Measurements from ENCODE around the gene PTGER2.

PTGER2 gene

DNA sequence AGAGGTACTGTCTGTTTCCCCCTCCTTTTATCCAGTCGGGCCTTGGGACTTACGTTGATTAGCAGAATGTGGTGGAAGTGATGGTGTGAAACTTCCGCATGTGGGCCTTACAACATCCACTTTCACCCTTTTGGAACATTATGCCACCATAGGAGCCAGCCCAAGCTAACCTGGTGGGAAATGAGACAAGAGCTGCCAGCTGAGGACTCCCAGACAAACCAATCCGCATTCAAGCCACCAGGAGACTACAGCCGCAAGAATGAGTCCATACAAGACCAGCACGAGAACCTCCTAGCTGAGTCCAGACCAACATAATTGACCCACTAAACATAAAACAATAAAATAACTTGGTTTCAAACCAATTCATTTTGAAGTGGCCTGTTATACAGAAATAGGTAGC is 9.1 kb upstream of the PTGER2 start:
- no peak for DNase-seq (ENCODE audit: low read depth)

DNA sequence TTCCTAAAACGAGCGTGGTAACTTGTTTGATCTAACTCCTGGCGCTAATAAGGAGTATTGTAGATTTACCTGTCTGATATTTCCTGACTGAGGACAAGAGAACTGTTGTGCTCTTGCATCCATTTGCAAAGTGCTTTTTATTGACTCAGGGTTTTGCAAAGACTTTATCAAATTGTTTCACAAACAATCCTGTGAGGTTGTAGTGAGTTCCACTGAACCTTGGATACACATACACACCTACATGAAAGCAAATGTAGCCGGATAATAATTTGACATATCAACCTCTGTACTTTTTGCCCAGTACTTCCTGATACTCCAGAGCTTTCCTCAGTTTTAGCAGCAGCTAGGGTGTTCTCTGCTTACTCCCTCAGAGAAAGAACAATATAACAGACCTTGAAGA is 6.7 kb upstream of the PTGER2 start:
- no peak for DNase-seq (ENCODE audit: low read depth)

DNA sequence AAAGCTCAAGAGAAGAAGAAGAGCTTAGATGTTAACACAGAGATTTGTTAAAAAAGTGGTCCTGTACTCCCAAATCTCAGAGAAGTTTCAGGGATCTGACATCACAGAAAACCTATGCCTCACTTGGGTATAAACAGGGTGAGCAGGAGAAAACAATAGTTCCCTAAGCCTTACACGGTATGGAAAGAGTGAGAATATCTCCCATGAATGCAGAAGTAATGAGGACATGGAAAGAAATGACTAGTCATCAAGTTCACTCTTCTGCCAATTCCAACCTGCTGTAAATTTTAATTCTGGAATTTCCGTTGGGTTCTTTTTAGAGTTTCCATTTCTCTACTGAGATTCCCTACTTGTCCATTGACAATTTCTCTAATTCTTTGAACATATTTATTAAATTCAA is 6.2 kb upstream of the PTGER2 start:
- no peak for DNase-seq (ENCODE audit: low read depth)

DNA sequence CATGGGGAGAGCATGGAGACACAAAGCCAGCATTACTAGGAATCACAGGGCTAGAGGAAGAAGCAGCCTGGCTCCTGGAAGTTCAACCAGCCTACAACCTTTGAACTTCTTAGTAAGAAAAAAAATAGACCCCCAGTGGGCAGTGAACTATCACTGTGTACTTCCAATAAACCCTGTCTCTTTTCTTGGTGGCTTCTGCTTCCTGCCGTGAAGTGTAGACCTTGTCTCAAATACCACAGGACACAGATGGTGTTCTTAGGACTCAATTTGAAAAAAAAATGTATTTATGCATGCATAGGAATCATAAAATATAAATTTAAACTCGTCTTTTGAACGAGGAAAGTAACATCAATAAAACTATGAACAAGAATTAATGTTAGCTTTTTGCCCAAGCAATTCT is 3.6 kb upstream of the PTGER2 start:
- DNase-seq (ENCODE audit: low read depth) = no peak

DNA sequence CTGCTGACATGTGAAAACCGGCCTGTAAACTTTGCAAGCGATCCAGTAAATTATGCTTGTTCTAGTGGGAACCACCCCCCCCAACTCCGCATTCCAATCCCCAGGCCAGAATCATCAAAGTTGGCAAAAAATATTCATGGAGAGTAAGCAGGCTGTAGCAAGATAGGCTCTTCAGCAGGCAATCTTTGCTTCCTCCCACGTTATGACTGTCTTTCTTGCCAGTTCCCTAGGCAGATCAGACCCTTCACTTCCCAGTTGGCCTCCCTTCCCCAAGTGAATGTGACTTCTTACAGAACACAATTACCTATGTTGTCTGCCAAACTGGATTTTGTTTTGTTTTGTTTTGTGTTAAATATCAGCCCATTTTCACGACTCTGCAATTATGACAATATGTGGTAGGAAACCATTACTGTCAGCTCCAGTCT is 1.2 kb upstream of the PTGER2 start:
- DNase-seq (ENCODE audit: low read depth) = no peak

DNA sequence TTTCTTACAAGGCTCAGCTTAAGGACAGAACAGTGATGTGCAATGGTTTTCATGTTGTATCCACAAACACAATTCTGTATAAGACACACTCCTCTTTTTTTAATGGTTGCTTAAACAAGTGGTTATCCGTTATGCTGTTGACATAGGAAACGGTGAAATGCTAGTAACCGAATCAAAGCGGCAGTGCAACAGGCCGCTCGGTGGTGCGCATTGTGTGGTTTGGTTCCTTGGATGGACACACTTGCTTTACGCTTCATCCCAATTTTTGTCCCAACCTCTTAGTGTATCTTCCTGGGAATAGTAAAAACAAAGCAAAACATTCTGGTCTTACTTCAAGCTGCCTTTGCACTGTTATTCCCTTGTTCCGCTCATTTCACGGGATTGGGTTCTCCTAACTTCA is 650 bp upstream of the PTGER2 start:
- DNase-seq (ENCODE audit: low read depth) = no peak

DNA sequence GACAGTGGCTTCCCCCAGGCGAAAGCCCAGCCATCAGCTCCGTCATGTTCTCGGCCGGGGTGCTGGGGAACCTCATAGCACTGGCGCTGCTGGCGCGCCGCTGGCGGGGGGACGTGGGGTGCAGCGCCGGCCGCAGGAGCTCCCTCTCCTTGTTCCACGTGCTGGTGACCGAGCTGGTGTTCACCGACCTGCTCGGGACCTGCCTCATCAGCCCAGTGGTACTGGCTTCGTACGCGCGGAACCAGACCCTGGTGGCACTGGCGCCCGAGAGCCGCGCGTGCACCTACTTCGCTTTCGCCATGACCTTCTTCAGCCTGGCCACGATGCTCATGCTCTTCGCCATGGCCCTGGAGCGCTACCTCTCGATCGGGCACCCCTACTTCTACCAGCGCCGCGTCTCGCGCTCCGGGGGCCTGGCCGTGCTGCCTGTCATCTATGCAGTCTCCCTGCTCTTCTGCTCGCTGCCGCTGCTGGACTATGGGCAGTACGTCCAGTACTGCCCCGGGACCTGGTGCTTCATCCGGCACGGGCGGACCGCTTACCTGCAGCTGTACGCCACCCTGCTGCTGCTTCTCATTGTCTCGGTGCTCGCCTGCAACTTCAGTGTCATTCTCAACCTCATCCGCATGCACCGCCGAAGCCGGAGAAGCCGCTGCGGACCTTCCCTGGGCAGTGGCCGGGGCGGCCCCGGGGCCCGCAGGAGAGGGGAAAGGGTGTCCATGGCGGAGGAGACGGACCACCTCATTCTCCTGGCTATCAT is 663 bp downstream of the PTGER2 start:
- DNase-seq (ENCODE audit: low read depth) = peak; percentile 25

DNA sequence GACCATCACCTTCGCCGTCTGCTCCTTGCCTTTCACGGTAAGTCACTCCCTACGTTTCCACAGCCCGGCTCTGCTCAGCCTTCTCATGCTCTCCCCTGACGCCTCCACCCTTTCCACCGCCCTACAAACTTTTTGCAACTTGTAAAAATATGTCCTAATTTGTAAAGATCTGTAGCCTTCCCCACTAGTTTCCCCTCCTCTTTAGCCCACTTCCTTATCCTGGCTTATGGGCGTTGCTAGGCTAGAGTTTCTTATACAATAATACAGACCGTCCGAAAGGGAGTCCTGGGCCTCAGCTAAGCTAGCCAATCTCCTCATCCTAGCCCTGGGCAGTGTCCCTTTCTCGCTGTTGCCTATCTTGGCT is 1.2 kb downstream of the PTGER2 start:
- no peak for DNase-seq (ENCODE audit: low read depth)

DNA sequence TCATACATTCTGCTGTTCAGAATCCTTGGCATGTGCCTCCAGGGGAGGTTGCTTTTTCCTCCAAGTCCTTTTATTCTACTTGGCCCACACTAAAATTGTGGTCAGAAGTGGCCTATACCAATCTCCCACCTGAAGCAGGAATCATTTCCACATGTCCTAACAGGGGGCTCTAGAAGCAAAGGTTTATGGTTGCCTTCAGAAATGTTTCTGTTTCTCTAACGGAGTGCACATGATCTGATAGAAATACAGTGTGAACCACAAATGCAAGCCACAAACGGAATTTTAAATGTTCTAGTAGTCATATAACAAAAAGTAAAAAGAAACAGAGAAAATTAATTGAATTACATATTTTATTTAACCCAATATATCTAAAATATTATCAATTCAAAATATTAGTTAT is 4.0 kb downstream of the PTGER2 start:
- DNase-seq (ENCODE audit: low read depth) = no peak

DNA sequence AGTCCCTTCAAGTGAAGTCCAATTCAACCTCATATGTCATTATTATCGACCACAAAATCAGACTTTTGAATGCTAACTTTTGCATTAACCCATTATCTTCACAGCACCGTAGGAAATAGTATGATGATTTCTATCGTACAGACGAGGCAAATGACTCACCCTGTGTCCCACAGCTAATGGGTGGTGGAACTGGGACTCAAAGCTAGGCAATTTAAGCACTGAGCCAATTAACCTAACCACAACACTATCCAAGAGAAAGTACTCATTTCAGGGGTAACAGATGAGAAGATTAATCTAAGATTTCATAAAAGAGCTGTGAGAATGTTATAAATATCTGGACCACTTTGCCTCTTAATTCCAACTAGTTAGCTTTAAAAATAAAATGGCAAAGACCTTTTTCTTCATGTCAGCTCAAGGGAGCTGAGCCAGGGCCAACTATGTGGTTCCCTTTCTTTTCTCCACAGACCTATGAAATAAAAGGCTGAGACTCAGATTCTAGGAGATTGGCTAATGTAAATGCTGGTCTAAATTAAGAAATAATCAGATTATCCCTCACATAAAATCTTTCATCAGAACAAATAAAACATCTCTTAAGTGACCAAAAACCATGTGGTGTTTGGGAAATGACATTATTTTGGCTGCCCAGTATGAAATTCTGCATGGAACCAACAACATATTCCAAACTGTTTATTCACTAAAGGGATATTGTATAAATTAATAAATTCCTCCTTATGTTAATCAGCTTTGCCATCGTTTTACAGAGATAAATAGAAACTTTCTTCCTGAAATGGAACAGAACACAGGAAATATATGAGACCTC is 4.9 kb downstream of the PTGER2 start:
- no peak for DNase-seq (ENCODE audit: low read depth)

DNA sequence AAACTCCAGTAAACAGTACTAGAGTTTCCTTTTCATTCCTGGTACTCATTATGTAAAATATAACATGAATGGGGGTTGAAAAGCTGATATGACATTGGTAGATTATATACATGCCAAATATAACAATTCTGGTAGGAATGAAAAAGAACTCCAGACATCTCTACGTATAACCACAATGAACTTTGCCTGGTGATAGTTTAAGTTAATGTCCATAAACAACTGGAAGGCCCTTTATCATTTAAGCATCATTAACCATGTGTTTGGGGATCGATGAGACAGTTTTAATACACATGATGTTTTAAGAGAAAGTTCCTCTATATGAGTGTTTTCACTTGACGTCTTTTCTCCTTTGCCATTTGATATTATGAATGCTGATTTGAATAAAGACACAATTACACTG is 5.8 kb downstream of the PTGER2 start:
- no peak for DNase-seq (ENCODE audit: low read depth)

DNA sequence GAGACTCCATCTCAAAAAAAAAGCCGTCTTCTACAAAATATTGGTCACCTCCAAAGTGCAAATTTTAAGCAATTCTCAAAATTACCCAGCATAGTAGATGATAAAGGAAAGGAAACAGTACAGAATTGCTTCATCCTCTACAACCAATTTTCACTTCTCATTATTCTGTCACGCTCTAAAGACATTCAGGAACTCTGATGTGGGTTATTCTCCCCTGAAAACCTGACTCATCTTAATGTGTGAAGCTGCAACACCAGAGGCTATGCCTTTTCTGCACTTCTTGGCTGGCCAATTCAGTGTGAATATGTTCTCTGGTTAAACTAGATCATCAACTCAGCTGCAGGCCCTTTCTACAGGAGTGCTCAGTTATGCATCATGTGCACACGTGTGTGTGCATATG is 11.0 kb downstream of the PTGER2 start:
- peak; percentile 38 for DNase-seq (ENCODE audit: low read depth)

DNA sequence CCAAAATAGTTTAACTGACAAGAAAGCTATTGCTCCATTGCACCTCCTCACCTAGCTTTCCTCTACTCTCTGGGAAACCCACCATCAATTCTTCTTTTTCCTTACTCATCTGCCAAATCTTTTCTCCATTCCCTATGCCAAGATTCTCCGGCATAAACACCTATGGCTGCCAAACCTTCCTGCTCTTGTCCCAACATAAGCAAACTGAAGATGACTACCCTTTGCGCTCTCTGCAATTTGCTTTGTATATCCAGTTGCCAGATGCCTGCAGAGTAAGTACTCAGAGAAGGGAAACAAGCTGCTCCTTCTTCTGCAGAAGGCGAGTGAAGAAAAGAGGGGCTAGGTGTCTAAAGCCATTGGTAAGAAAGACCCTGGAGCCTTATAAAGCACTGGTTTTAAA is 11.5 kb downstream of the PTGER2 start:
- no peak for DNase-seq (ENCODE audit: low read depth)

DNA sequence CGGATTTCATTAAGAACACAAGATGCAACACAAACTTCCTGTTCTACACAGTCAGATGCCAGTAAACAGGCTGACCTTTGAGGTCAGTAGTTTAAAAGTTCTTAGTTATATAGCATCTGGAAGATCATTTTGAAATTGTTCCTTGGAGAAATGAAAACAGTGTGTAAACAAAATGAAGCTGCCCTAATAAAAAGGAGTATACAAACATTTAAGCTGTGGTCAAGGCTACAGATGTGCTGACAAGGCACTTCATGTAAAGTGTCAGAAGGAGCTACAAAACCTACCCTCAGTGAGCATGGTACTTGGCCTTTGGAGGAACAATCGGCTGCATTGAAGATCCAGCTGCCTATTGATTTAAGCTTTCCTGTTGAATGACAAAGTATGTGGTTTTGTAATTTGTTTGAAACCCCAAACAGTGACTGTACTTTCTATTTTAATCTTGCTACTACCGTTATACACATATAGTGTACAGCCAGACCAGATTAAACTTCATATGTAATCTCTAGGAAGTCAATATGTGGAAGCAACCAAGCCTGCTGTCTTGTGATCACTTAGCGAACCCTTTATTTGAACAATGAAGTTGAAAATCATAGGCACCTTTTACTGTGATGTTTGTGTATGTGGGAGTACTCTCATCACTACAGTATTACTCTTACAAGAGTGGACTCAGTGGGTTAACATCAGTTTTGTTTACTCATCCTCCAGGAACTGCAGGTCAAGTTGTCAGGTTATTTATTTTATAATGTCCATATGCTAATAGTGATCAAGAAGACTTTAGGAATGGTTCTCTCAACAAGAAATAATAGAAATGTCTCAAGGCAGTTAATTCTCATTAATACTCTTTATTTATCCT is 13.5 kb downstream of the PTGER2 start:
- DNase-seq (ENCODE audit: low read depth) = no peak

DNA sequence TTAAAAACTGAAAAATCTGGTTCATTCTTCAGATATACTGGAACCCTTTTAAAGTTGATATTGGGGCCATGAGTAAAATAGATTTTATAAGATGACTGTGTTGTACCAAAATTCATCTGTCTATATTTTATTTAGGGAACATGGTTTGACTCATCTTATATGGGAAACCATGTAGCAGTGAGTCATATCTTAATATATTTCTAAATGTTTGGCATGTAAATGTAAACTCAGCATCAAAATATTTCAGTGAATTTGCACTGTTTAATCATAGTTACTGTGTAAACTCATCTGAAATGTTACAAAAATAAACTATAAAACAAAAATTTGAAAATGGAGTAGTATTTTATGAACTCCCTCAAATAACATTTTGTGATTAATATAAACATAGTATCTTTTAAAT is 14.2 kb downstream of the PTGER2 start:
- DNase-seq (ENCODE audit: low read depth) = no peak

DNA sequence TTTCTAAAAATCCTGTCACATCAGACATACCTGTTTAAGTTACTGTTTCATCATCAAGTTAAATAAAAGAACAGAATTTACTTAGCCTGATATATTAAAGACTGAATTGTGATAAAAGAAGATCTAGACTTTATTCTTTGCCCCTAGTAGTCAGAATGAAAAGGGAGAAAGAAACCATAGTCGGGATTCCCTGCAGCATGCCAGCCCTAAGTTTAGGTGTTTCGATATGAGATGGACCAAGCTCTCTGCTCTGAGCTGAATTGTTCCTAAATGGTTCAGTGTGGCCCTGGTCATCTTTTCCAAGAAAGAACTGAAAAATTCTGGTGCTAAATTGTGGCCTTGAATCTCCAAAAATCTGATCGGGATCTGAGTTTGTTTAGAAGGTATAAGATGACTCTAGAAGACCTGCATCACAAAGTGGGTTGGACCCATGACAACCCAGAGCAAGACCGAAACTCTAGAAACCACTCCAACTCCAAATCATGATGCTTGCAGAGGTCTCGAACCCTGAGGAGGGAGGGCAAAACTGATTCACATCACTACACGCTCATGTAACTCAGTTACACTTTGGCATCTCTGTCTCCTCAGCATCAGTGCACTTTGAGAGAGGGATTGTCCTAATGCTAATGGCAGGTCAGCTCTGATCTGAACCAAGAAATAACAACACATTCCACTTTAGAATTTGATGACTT is 15.7 kb downstream of the PTGER2 start:
- no peak for DNase-seq (ENCODE audit: low read depth)

DNA sequence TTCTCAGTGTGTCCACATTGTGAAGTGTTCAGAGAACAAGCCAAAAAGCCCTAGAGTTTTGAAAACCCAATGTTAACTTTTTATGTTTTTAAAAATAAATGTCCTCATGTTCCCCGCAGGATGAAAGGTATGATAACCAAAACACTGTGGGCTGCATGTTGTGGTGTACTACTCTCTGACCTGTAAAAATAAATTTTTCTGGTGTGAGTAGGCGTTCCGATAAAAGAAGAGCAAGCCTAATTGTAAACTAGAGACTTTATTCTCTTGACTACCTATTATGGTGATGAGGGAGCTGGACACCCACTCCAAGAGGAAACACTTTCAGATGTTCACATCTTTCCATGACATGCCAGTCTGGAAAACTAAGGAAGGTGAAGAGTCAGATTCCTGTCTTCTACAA is 18.2 kb downstream of the PTGER2 start:
- no peak for DNase-seq (ENCODE audit: low read depth)

DNA sequence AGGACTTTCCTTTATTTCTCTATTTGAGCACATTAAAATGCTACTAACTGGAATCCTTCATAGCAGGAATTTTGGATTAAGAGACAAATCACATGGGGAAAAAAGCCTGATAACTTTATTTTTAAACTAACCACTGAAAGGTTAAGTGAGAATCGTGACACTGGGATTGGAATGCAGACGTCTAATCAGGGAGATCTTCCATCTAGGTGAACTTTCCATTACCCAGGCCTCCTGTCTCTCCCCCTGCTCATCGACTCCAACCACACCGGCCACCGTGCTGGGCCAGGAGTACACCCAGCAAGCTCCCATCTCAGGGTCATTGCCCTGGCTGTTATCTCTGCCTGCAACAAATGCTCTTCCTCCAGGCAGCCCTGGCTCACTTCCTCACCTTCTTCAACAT is 19.0 kb downstream of the PTGER2 start:
- no peak for DNase-seq (ENCODE audit: low read depth)

DNA sequence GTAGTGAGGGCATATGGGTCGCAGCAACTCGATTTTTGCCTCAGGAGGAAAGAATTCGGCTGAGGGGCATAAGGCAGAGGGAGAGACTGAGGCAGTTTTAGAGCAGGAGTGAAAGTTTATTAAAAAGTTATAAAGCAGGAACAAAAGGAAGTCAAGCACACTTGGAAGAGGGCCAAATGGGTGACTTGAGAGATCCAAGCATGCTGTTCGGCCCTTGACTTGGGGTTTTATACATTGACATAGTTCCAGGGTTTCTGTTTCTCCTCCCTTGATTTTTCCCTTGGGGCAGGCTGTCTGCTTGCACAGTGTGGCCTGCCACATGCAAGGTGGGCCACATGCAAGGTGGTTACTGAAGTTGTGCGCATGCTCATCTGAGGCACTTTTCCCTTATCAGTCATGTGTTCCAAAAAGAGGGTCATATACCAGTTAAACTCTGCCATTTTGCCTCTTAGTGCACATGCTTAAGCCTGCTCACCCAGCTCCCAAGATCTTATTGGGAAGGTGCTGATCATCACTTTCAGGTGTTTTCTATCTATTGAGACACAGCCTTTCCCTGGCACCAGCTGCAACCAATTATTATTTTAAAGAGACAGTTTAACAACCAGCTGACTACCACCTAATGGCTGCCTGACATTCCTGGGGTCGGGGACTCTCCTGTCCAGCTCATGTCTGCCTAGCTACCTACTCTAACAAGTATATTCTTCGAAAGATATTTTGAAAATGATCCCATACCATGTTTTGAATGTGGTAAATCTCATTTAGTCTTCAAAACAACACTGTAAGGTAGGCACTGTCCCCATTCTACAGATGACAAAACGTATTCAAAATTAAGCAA is 19.9 kb downstream of the PTGER2 start:
- DNase-seq (ENCODE audit: low read depth) = no peak

DNA sequence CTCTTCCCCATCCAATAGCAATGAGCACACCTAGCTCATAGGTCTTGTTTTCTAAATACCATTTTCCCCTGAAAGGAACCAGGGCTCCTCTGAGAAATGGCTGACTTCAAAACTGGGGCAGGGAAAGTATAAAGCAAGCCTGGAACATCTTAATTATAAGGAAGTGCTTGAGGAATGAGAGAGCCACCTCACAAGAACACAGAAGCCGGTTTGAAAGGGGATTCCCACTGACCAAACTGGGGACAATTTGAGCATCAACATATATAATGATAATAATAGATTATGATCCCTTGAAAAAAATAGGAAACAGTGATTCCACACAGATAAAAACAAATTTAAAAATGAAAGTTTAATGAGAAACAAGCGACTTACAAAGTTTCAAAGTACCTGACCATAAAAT is 22.1 kb downstream of the PTGER2 start:
- DNase-seq (ENCODE audit: low read depth) = no peak

DNA sequence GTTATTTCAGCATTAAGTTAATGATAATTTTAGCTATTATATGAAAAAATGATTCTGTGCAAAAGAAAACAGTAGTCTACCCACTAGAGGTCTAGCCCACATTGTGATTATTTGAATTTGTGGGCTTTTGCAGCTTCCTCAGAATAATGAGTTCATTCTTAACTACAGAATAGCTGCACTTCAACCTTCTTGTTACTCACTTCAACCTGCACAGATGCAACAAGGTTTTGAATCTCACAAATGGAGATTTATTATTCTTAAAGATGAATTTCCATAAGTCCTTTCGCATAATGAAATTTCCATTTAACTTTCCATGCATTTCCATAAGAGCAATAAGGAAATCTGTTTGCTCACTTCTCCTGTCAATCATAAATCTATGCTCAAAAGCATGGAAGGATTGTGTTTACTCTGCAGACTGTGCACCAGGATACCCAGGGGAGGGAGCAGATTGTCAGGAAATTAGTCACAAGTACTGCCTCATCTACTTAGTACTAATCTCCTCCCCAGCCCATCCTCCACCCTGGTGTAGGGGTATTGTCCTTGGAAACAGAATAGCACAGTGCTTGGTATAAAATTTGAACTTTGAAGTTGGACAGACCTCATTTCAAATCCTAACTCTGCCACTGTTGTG is 24.1 kb downstream of the PTGER2 start:
- DNase-seq (ENCODE audit: low read depth) = no peak

Measured in activated T-cell treated with anti-CD3 and anti-CD28 coated beads for 24 hours (primary cell).